ENCODE measurements around the gene ZNF865. TPM values are rescaled to one million over a fixed set of nuclear protein-coding genes. Genes with fewer than 3 reads are reported as not detected.

The ZNF865 gene
- total and polyA plus RNA-seq, 2 of the 4 experiments (the other 2 are of a cell fraction): under 0.01 to 4.6 TPM

DNA sequence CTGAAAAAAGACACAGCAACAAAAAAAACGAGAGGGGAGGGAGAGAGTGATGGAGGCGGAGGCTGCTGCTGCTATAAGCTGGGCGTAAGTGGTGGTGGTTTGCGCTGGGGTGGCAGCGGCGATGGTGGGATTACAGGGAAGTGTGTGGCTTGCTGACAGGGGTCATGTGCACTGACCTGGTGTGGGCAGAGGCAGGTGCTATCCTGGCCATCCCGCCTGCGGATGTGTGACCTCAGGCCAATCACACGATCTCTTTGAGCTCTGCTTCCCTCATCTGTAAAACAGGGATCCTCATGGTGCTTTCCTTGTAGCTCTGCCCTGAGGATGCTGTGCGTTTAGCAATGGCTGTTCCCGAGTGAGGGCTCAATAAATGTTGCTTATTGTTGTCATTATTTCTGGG lies 32.1 kb downstream of the ZNF865 start:
- H4K91ac ChIP-seq (ENCODE audit: insufficient read depth, low read depth, low read length): no peak overlapping the region
- 0 out of 2 replicates have a peak, but pooled peaks cover 9% of the 10 kb centered on the region for H4K20me1 ChIP-seq (ENCODE audit: insufficient read depth, low read length)
- WGBS, 2 experiments (ENCODE audit: extremely low coverage in 2 of 2, insufficient read length in 1 of 2): 93% methylated on average over 8 of the region's 11 CpGs; no CpG with 5 or more reads in 1 of the 2 experiments
- H3K23ac ChIP-seq (ENCODE audit: low read depth, low read length): no peak overlapping the region
- peaks cover 18% of the 10 kb centered on the region for H3K9me1 ChIP-seq (ENCODE audit: insufficient read depth, low read length)
- ChIA-PET CTCF (interaction anchor here (1.6 kb wide), 1 partner anchor 17 kb away, joined by 4 read pairs; no protein-coding TSS in a partner anchor), POLR2A (ENCODE audit: unreplicated experiment) (interaction anchor here (0.5 to 1.1 kb wide), 2 partner anchors 31 to 693 kb away, joined by 3 to 4 read pairs; no protein-coding TSS in a partner anchor)
- no peaks in the 10 kb centered on the region for H3K9me3 ChIP-seq (ENCODE audit: control insufficient read depth, insufficient read depth, low read length)
- H3K27ac ChIP-seq (ENCODE audit: insufficient read depth, low read length): no peak overlapping the region
- H2BK5ac ChIP-seq (ENCODE audit: low read depth, low read length, poor library complexity, severe bottlenecking): no peak overlapping the region
- H2AK9ac ChIP-seq (replicated peaks; ENCODE audit: low read depth, low read length, poor library complexity): no peak overlapping the region
- no peak overlapping the region for H2AFZ ChIP-seq (replicated peaks; ENCODE audit: low read length, poor library complexity)
- H2BK15ac ChIP-seq (ENCODE audit: low read depth, low read length): no peak overlapping the region
- H3K14ac ChIP-seq (replicated peaks; ENCODE audit: low read depth, low read length): no peak overlapping the region
- TF ChIP-seq SMC3 (IDR thresholded peaks at IDR 0.05; ENCODE audit: low read depth, low read length) (no peak), BHLHE40 (IDR thresholded peaks at IDR 0.05; ENCODE audit: low read depth, low read length) (no peak), MXI1 (IDR thresholded peaks at IDR 0.05; ENCODE audit: borderline replicate concordance, low read depth, low read length) (no peak), ELK1 (IDR thresholded peaks at IDR 0.05; ENCODE audit: borderline replicate concordance, low read depth, low read length) (no peak), NFE2L2 (IDR thresholded peaks at IDR 0.05; ENCODE audit: low read depth, low read length) (no peak)
- dilution Hi-C loops (cut with HindIII; ENCODE audit: low sequenced_read_pairs, unreplicated experiment): no loop called here
- intact Hi-C loops (cut with micrococcal nuclease): loop anchor here (10.0 kb wide), 1 partner anchor 427 kb away; no protein-coding TSS in a partner anchor
- BruUV-seq (replicated peaks): no TSS peak
- H3K79me1 ChIP-seq (ENCODE audit: low read depth in 1 of 2, low read length in 2 of 2): peaks cover 31 to 72% of the 10 kb centered on the region in 2 experiments
- H3K27me3 ChIP-seq (ENCODE audit: control insufficient read depth, insufficient read depth, low read length): no peaks in the 10 kb centered on the region
- no peak overlapping the region for H3K56ac ChIP-seq (ENCODE audit: extremely low read depth, insufficient read depth, low read length)
- no peak overlapping the region for H4K8ac ChIP-seq (ENCODE audit: low read depth in 2 of 2, low read length in 2 of 2)
- H3K18ac ChIP-seq (ENCODE audit: low read depth, low read length): no peak overlapping the region
- H4K5ac ChIP-seq (ENCODE audit: low read depth, low read length): no peak overlapping the region
- in situ Hi-C loops (cut with MboI; ENCODE audit: low sequenced_read_pairs): loop anchor here (25.0 kb wide), 2 partner anchors 350 to 525 kb away; partner anchors contain the start of genes BRSK1, HSPBP1 and PPP1R12C
- DNase-seq (no peak), ATAC-seq (ENCODE audit: low read depth) (no peak)
- no peak overlapping the region for H2AK5ac ChIP-seq (ENCODE audit: low read depth, low read length)
- no peak overlapping the region for H3K4me3 ChIP-seq (ENCODE audit: insufficient read depth, low read depth, low read length)
- H3K4ac ChIP-seq (ENCODE audit: low read depth, low read length): no peak overlapping the region
- H3K9ac ChIP-seq (ENCODE audit: low read depth, low read length): no peak overlapping the region
- no peak overlapping the region for H3K4me2 ChIP-seq (ENCODE audit: low read depth, low read length)
- H3K4me1 ChIP-seq (ENCODE audit: control insufficient read depth, insufficient read depth, low read length): peaks cover 11% of the 10 kb centered on the region
- no peak overlapping the region for H2BK120ac ChIP-seq (ENCODE audit: low read depth, low read length)
- no peak overlapping the region for H2BK20ac ChIP-seq (ENCODE audit: low read depth, low read length)
- peaks cover 4% of the 10 kb centered on the region; the same call in 1 of the 2 replicates for H3K36me3 ChIP-seq (ENCODE audit: control insufficient read depth, insufficient read depth, low read length)

All from IMR-90 (cell line).